ENCODE data around the gene GPT2. TPM values are rescaled to one million over a fixed set of nuclear protein-coding genes. Genes with fewer than 3 reads are reported as not detected.

Gene GPT2
- total RNA-seq, 4 donors from 2014 or later: 13.5 to 112 (median 55.7) TPM

- Histone ChIP-seq H3K4me1 (no peaks in the 10 kb centered on the region), H3K36me3 (no peaks in the 10 kb centered on the region), H3K27me3 (no peaks in the 10 kb centered on the region), H3K9me3 (no peaks in the 10 kb centered on the region), H3K4me3 (no peak overlapping the region), H3K27ac (no peak overlapping the region)
- TF ChIP-seq POLR2A (IDR thresholded peaks at IDR 0.05) (no peak), CTCF (IDR thresholded peaks at IDR 0.05 in 4 of 5, conservative IDR thresholded peaks at IDR 0.05 in 1 of 5) (no peak)
- DNase-seq: no peak
- in situ Hi-C loops (cut with MboI; ENCODE audit: low sequenced_read_pairs in 4 of 4): no loop called here
- intact Hi-C loops (cut with DNase I; ENCODE audit: low total_unique reads): loop anchor here (10.0 kb wide), 1 partner anchor 1216 kb away; no protein-coding TSS in a partner anchor
- no peak for ATAC-seq
Measured at GRCh38 chr16:46948548-46949166, 64.5 kb downstream of the GPT2 start.

- Histone ChIP-seq H3K27ac (no peak overlapping the region), H3K9me3 (no peaks in the 10 kb centered on the region), H3K36me3 (no peaks in the 10 kb centered on the region), H3K4me3 (no peak overlapping the region), H3K27me3 (no peaks in the 10 kb centered on the region), H3K4me1 (no peaks in the 10 kb centered on the region)
- intact Hi-C loops (cut with DNase I; ENCODE audit: low total_unique reads) (loop anchor here (10.0 kb wide), 1 partner anchor 1215 kb away; no protein-coding TSS in a partner anchor), in situ Hi-C loops (cut with MboI; ENCODE audit: low sequenced_read_pairs in 4 of 4) (no loop called here)
- TF ChIP-seq POLR2A (IDR thresholded peaks at IDR 0.05) (no peak), CTCF (IDR thresholded peaks at IDR 0.05 in 4 of 5, conservative IDR thresholded peaks at IDR 0.05 in 1 of 5) (no peak)
- no peak for DNase-seq
- no peak for ATAC-seq
Measured at GRCh38 chr16:46949241-46949892, 65.2 kb downstream of the GPT2 start.

GRCh38 chr16:46950009-46950408 lies 65.8 kb downstream of the GPT2 start:
- no peak for TF ChIP-seq CTCF (IDR thresholded peaks at IDR 0.05 in 4 of 5, conservative IDR thresholded peaks at IDR 0.05 in 1 of 5)
- no peak for TF ChIP-seq POLR2A (IDR thresholded peaks at IDR 0.05)
- intact Hi-C loops (cut with DNase I; ENCODE audit: low total_unique reads): no loop called here

GRCh38 chr16:46954562-46954961 lies 70.4 kb downstream of the GPT2 start:
- intact Hi-C loops (cut with DNase I; ENCODE audit: low total_unique reads): no loop called here
- no peaks in the 10 kb centered on the region for H3K4me1 ChIP-seq
- peaks cover 0 to 45% of the 10 kb centered on the region in 2 donors for H3K36me3 ChIP-seq
- H3K27ac ChIP-seq: no peak overlapping the region
- in situ Hi-C loops (cut with MboI; ENCODE audit: low sequenced_read_pairs in 4 of 4): no loop called here
- H3K27me3 ChIP-seq: no peaks in the 10 kb centered on the region
- H3K9me3 ChIP-seq: no peaks in the 10 kb centered on the region
- no peak overlapping the region for H3K4me3 ChIP-seq
- ATAC-seq: no peak
- TF ChIP-seq CTCF (IDR thresholded peaks at IDR 0.05 in 4 of 5, conservative IDR thresholded peaks at IDR 0.05 in 1 of 5) (no peak), POLR2A (IDR thresholded peaks at IDR 0.05) (no peak)
- no peak for DNase-seq

More at GRCh38 chr16:46950009-46950408, 65.8 kb downstream of the GPT2 start:
- H3K4me3 ChIP-seq: no peak overlapping the region
- H3K4me1 ChIP-seq: no peaks in the 10 kb centered on the region
- H3K36me3 ChIP-seq: peaks cover 0 to 1% of the 10 kb centered on the region in 2 donors
- no peaks in the 10 kb centered on the region for H3K27me3 ChIP-seq
- no peak overlapping the region for H3K27ac ChIP-seq
- in situ Hi-C loops (cut with MboI; ENCODE audit: low sequenced_read_pairs in 4 of 4): no loop called here
- ATAC-seq (no peak), DNase-seq (no peak)
- H3K9me3 ChIP-seq: no peaks in the 10 kb centered on the region
